Neural cell (in vitro differentiated cells): ENCODE data around the gene FOXK1. TPM values are rescaled to one million over a fixed set of nuclear protein-coding genes. Genes with fewer than 3 reads are reported as not detected.

Experiments
- H2AFZ ChIP-seq: fragments of 200-600, 300-800 bp; sonication (generic), shearing (Covaris generic); 2 replicates; pipeline ENCODE4 v1.6.0; 2014; ENCODE audit warnings: low read depth, mild to moderate bottlenecking, antibody characterized with exemption, low read length, moderate library complexity
- H3F3A ChIP-seq: fragments of 200-600 bp; shearing (Covaris generic); 2 replicates; pipeline ENCODE4 v1.6.1; 2016; ENCODE audit warnings: mild to moderate bottlenecking, moderate library complexity, mixed read lengths, antibody characterized with exemption, low read length; ENCODE audit not compliant: insufficient read depth, poor library complexity, severe bottlenecking
- H3K27ac ChIP-seq: fragments of 200-600, 300-800 bp; sonication (generic), shearing (Covaris generic); 2 replicates; pipeline ENCODE4 v1.5.1; 2014; ENCODE audit warnings: mild to moderate bottlenecking, low read length, moderate library complexity
- H3K27me3 ChIP-seq: fragments of 300-800, 200-600 bp; sonication (generic), shearing (Covaris generic); 2 replicates; pipeline ENCODE4 v1.6.0; 2014; ENCODE audit warnings: mild to moderate bottlenecking, low read depth, low read length, moderate library complexity; ENCODE audit not compliant: insufficient read depth
- H3K36me3 ChIP-seq: fragments of 300-800, 200-600 bp; sonication (generic), shearing (Covaris generic); 2 replicates; pipeline ENCODE4 v1.5.1; 2014; ENCODE audit warnings: mild to moderate bottlenecking, antibody characterized with exemption, low read length, moderate library complexity; ENCODE audit not compliant: insufficient read depth
- H3K4me2 ChIP-seq: fragments of 300-800, 200-600 bp; sonication (generic), shearing (Covaris generic); 2 replicates; pipeline ENCODE4 v1.6.0; 2014; ENCODE audit warnings: mild to moderate bottlenecking, low read length
- H3K4me3 ChIP-seq: fragments of 300-800, 200-600 bp; sonication (generic), shearing (Covaris generic); 2 replicates; pipeline ENCODE4 v1.5.1; 2014; ENCODE audit warnings: mild to moderate bottlenecking, low read length, moderate library complexity
- H3K79me2 ChIP-seq: fragments of 200-600 bp; shearing (Covaris generic); replicated peaks from 2 replicates; pipeline ENCODE4 v1.6.0; 2014; ENCODE audit warnings: mild to moderate bottlenecking, low read length, moderate library complexity; ENCODE audit not compliant: insufficient read depth
- H3K9ac ChIP-seq: fragments of 300-800, 200-600 bp; sonication (generic), shearing (Covaris generic); 2 replicates; pipeline ENCODE4 v1.6.1; 2016; ENCODE audit warnings: mild to moderate bottlenecking, low read length, mixed read lengths
- H3K9me2 ChIP-seq: fragments of 200-600 bp; shearing (Covaris generic); 2 replicates; pipeline ENCODE4 v1.6.1; 2016; ENCODE audit warnings: mild to moderate bottlenecking, low read length, mixed read lengths; ENCODE audit not compliant: insufficient read depth
- H3K9me3 ChIP-seq: fragments of 200-600, 300-800 bp; sonication (generic), shearing (Covaris generic); 2 replicates; pipeline ENCODE4 v1.6.1; 2016; ENCODE audit warnings: mild to moderate bottlenecking, mixed run types, low read length, moderate library complexity, mixed read lengths
- H4K20me1 ChIP-seq: fragments of 200-600 bp; shearing (Covaris generic); 2 replicates; pipeline ENCODE4 v1.6.1; 2016; ENCODE audit warnings: mild to moderate bottlenecking, mixed run types; ENCODE audit not compliant: insufficient read depth
- EP300 ChIP-seq: fragments of 450-650 bp; conservative IDR thresholded peaks from 2 replicates; pipeline ENCODE4 v1.6.1; 2014; ENCODE audit warnings: antibody characterized with exemption, mild to moderate bottlenecking, moderate library complexity; ENCODE audit not compliant: poor library complexity, severe bottlenecking
- EZH2 ChIP-seq: fragments of 200-600, 300-800 bp; shearing (Covaris generic), sonication (generic); IDR thresholded peaks from 2 replicates; pipeline ENCODE4 v1.6.1; 2014; ENCODE audit warnings: antibody characterized with exemption, low read length, borderline replicate concordance, mild to moderate bottlenecking; ENCODE audit not compliant: insufficient read depth, poor library complexity, severe bottlenecking
- MXI1 ChIP-seq: fragments of 450-650 bp; conservative IDR thresholded peaks from 2 replicates; pipeline ENCODE4 v1.6.1; 2014; ENCODE audit warnings: antibody characterized with exemption, mild to moderate bottlenecking; ENCODE audit not compliant: poor library complexity, severe bottlenecking
- POLR2AphosphoS5 ChIP-seq: IDR thresholded peaks from 2 replicates; pipeline ENCODE4 v1.6.1; 2012
- RAD21 ChIP-seq: fragments of 450-650 bp; conservative IDR thresholded peaks from 2 replicates; pipeline ENCODE4 v1.6.1; 2014; ENCODE audit warnings: antibody characterized with exemption, mild to moderate bottlenecking, moderate library complexity
- SMC3 ChIP-seq: fragments of 450-650 bp; conservative IDR thresholded peaks from 2 replicates; pipeline ENCODE4 v1.6.1; 2014; ENCODE audit warnings: antibody characterized with exemption, mild to moderate bottlenecking, moderate library complexity; ENCODE audit not compliant: poor library complexity
- TAF1 ChIP-seq: IDR thresholded peaks from 2 replicates; pipeline ENCODE4 v1.6.1; 2012; ENCODE audit warnings: low read depth
- polyA plus RNA-seq: library from polyadenylated mRNA; depleted of rRNA; stranded (reverse); fragments of >200 nt; gene quantifications from 2 replicates; pipeline ENCODE4 v1.2.3, GENCODE V29; 2014
- TF ChIP-seq, protein P1 (sequence below): fragments of 450-650 bp; IDR thresholded peaks from 2 replicates; pipeline ENCODE4 v1.5.1; 2014; ENCODE audit warnings: antibody characterized with exemption, mild to moderate bottlenecking, moderate library complexity; ENCODE audit not compliant: poor library complexity, severe bottlenecking
- TF ChIP-seq, protein P2 (sequence below): IDR thresholded peaks from 2 replicates; pipeline ENCODE4 v1.6.1; 2012; ENCODE audit warnings: borderline replicate concordance

The FOXK1 gene
- polyA plus RNA-seq, 1 donor from 2014 or later = 7.4 TPM

DNA sequence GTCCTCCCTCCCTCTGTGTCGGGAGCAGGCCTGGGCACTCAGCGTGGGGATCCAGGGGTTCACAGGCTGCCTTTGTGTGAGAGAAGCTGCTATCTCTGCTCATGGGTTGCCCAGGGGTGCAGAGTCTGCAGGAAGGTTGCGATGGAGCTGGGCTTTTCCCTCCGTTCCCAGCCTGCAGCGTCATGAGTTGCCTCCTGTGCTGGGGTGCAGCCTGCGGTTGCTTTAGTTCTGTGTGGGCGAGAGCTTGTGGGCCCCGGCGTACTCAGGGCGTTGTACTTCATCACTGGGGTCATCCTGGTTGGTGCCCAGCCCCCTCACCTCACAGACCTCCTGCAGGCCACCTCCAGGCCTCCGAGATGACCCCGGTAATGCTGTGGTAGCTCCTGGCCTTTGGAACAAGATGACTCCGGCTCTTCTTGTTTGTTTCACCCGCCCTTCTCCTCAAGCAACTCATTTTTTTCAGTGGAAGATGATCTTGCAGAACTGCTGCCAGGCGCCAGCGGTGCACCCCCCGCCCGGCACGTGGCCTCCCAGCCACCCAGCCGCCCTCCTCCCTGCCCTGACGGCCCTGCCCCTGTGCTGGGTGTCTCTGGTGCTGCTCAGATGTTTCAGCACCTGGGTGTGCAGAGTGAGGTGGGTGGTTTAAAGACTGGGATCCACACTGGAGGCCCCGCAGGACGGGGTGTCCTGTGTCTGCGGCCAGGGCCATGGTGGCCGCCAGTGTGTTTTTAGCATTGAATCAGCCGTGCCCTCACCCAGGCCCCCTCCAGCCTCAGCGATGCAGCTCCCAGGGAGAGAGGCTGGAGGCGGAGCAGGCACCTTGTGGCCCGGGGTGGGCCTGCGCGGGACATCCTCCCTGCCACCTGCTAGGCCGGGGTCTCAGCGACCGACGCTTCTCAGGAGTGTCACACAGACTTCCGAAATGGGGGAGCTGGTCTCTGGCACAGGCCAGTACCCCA lies 100.5 kb downstream of the FOXK1 start:
- Histone ChIP-seq H3K9me3 (no peaks in the 10 kb centered on the region), H3K9me2 (no peaks in the 10 kb centered on the region), H3K36me3 (no peaks in the 10 kb centered on the region), H3K27ac (no peak overlapping the region), H3K4me3 (no peak overlapping the region), H3K27me3 (no peaks in the 10 kb centered on the region), H2AFZ (no peak overlapping the region), H3K79me2 (peaks cover 5% of the 10 kb centered on the region), H3K9ac (no peak overlapping the region), H3K4me2 (no peak overlapping the region), H4K20me1 (no peaks in the 10 kb centered on the region), H3F3A (no peaks in the 10 kb centered on the region)
- TF ChIP-seq RAD21 (no peak), EZH2 (no peak), POLR2AphosphoS5 (no peak), EP300 (no peak), TAF1 (no peak), MXI1 (no peak), SMC3 (no peak)
- TF ChIP-seq, protein P1, sequence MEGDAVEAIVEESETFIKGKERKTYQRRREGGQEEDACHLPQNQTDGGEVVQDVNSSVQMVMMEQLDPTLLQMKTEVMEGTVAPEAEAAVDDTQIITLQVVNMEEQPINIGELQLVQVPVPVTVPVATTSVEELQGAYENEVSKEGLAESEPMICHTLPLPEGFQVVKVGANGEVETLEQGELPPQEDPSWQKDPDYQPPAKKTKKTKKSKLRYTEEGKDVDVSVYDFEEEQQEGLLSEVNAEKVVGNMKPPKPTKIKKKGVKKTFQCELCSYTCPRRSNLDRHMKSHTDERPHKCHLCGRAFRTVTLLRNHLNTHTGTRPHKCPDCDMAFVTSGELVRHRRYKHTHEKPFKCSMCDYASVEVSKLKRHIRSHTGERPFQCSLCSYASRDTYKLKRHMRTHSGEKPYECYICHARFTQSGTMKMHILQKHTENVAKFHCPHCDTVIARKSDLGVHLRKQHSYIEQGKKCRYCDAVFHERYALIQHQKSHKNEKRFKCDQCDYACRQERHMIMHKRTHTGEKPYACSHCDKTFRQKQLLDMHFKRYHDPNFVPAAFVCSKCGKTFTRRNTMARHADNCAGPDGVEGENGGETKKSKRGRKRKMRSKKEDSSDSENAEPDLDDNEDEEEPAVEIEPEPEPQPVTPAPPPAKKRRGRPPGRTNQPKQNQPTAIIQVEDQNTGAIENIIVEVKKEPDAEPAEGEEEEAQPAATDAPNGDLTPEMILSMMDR = no peak
- TF ChIP-seq, protein P2, sequence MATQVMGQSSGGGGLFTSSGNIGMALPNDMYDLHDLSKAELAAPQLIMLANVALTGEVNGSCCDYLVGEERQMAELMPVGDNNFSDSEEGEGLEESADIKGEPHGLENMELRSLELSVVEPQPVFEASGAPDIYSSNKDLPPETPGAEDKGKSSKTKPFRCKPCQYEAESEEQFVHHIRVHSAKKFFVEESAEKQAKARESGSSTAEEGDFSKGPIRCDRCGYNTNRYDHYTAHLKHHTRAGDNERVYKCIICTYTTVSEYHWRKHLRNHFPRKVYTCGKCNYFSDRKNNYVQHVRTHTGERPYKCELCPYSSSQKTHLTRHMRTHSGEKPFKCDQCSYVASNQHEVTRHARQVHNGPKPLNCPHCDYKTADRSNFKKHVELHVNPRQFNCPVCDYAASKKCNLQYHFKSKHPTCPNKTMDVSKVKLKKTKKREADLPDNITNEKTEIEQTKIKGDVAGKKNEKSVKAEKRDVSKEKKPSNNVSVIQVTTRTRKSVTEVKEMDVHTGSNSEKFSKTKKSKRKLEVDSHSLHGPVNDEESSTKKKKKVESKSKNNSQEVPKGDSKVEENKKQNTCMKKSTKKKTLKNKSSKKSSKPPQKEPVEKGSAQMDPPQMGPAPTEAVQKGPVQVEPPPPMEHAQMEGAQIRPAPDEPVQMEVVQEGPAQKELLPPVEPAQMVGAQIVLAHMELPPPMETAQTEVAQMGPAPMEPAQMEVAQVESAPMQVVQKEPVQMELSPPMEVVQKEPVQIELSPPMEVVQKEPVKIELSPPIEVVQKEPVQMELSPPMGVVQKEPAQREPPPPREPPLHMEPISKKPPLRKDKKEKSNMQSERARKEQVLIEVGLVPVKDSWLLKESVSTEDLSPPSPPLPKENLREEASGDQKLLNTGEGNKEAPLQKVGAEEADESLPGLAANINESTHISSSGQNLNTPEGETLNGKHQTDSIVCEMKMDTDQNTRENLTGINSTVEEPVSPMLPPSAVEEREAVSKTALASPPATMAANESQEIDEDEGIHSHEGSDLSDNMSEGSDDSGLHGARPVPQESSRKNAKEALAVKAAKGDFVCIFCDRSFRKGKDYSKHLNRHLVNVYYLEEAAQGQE = no peak

DNA sequence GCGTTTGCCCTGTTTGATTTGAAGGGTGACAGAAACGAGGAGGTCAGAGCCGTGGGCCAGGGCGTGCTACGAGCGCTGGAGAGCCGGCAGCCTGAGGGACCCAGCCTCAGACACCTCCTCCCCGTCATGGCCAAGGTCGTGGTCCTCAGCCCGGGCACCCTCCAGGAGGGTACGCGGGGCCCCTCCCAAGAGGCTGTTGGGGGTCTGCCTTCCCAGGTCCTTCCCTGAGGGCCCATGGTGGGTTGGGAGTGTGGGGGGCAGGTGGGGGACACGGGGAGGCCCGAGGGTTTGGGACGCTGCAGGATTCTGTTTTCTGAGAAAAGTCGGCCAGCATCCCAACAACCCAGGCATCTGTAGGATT lies 101.2 kb downstream of the FOXK1 start:
- Histone ChIP-seq H3F3A (no peaks in the 10 kb centered on the region), H3K79me2 (no peaks in the 10 kb centered on the region), H3K27ac (no peak overlapping the region), H3K27me3 (no peaks in the 10 kb centered on the region), H3K9me2 (no peaks in the 10 kb centered on the region), H3K4me3 (no peak overlapping the region), H2AFZ (no peak overlapping the region), H4K20me1 (no peaks in the 10 kb centered on the region), H3K4me2 (no peak overlapping the region), H3K36me3 (no peaks in the 10 kb centered on the region), H3K9me3 (no peaks in the 10 kb centered on the region), H3K9ac (no peak overlapping the region)
- TF ChIP-seq EP300 (no peak), EZH2 (no peak), RAD21 (no peak), SMC3 (no peak), TAF1 (no peak), POLR2AphosphoS5 (no peak), MXI1 (no peak)
- TF ChIP-seq, protein P1 = no peak
- TF ChIP-seq, protein P2 = no peak
